SK-N-SH treated with all-trans-retinoic acid at 6 μM for 48 hours (cell line): ENCODE results near the gene SYNGR3.

Experiments used
- ATAC-seq: fragments of 200-7000 bp; cut with Tn5 transposase; 3 replicates; pipeline ENCODE4 v1.9.1; 2020; ENCODE audit warnings: mild to moderate bottlenecking, moderate library complexity
- ARNTL ChIP-seq: fragments of 450-650 bp; formaldehyde crosslinking; IDR thresholded peaks from 2 replicates; pipeline ENCODE4 v1.5.0; 2020; ENCODE audit warnings: low read depth, mild to moderate bottlenecking, moderate library complexity, borderline replicate concordance
- BACH2 ChIP-seq: fragments of 250-450 bp; sonication (Bioruptor Pico); IDR thresholded peaks from 2 replicates; pipeline ENCODE4 v1.9.0; 2021; ENCODE audit warnings: mild to moderate bottlenecking, borderline replicate concordance
- CREB5 ChIP-seq: fragments of 250-450 bp; sonication (Bioruptor Pico); IDR thresholded peaks from 2 replicates; pipeline ENCODE4 v1.5.1; 2020; ENCODE audit warnings: low read depth, mild to moderate bottlenecking, moderate library complexity
- CSDC2 ChIP-seq: fragments of 250-450 bp; sonication (Bioruptor Pico); IDR thresholded peaks from 2 replicates; pipeline ENCODE4 v1.5.0; 2020; ENCODE audit warnings: mild to moderate bottlenecking, moderate library complexity
- CSRNP3 ChIP-seq: fragments of 250-450 bp; sonication (Bioruptor Pico); IDR thresholded peaks from 2 replicates; pipeline ENCODE4 v1.5.1; 2021; ENCODE audit warnings: mild to moderate bottlenecking, moderate library complexity
- ESRRG ChIP-seq: fragments of 250-450 bp; sonication (Bioruptor Pico); IDR thresholded peaks from 2 replicates; pipeline ENCODE4 v1.6.1; 2021; ENCODE audit warnings: mild to moderate bottlenecking
- GLIS3 ChIP-seq: fragments of 250-450 bp; sonication (Bioruptor Pico); IDR thresholded peaks from 2 replicates; pipeline ENCODE4 v1.5.0; 2020; ENCODE audit warnings: mild to moderate bottlenecking, moderate library complexity
- ISL1 ChIP-seq: fragments of 250-450 bp; sonication (Bioruptor Pico); IDR thresholded peaks from 2 replicates; pipeline ENCODE4 v2.1.2; 2022; ENCODE audit warnings: mild to moderate bottlenecking, moderate library complexity
- OSR1 ChIP-seq: fragments of 250-450 bp; sonication (Bioruptor Pico); IDR thresholded peaks from 2 replicates; pipeline ENCODE4 v1.8.0; 2022; ENCODE audit warnings: moderate library complexity, mild to moderate bottlenecking, inconsistent platforms
- PATZ1 ChIP-seq: fragments of 250-450 bp; sonication (Bioruptor Pico); IDR thresholded peaks from 2 replicates; pipeline ENCODE4 v1.8.0; 2020; ENCODE audit warnings: mild to moderate bottlenecking, moderate library complexity, borderline replicate concordance
- PPARA ChIP-seq: fragments of 250-450 bp; sonication (Bioruptor Pico); IDR thresholded peaks from 2 replicates; pipeline ENCODE4 v1.5.0; 2020; ENCODE audit warnings: mild to moderate bottlenecking, borderline replicate concordance
- RARB ChIP-seq: fragments of 250-450 bp; sonication (Bioruptor Pico); IDR thresholded peaks from 2 replicates; pipeline ENCODE4 v1.8.0; 2021; ENCODE audit warnings: mild to moderate bottlenecking, moderate library complexity
- SNAI2 ChIP-seq: fragments of 250-450 bp; sonication (Bioruptor Pico); IDR thresholded peaks from 2 replicates; pipeline ENCODE4 v1.5.0; 2020; ENCODE audit warnings: mild to moderate bottlenecking, moderate library complexity
- TCF4 ChIP-seq: fragments of 250-450 bp; sonication (Bioruptor Pico); IDR thresholded peaks from 2 replicates; pipeline ENCODE4 v1.8.0; 2021; ENCODE audit warnings: mild to moderate bottlenecking, moderate library complexity, borderline replicate concordance
- TOX ChIP-seq: fragments of 250-450 bp; sonication (Bioruptor Pico); IDR thresholded peaks from 2 replicates; pipeline ENCODE4 v1.8.0; 2021; ENCODE audit warnings: mild to moderate bottlenecking, moderate library complexity, borderline replicate concordance
- TSHZ2 ChIP-seq: fragments of 250-450 bp; sonication (Bioruptor Pico); IDR thresholded peaks from 2 replicates; pipeline ENCODE4 v1.5.0; 2020; ENCODE audit warnings: mild to moderate bottlenecking, moderate library complexity
- ZC3H10 ChIP-seq: fragments of 250-450 bp; sonication (Bioruptor Pico); IDR thresholded peaks from 2 replicates; pipeline ENCODE4 v1.5.1; 2021; ENCODE audit warnings: mild to moderate bottlenecking, moderate library complexity
- ZFP3 ChIP-seq: fragments of 250-450 bp; sonication (Bioruptor Pico); IDR thresholded peaks from 2 replicates; pipeline ENCODE4 v1.5.0; 2020; ENCODE audit warnings: mild to moderate bottlenecking, moderate library complexity
- ZFP30 ChIP-seq: fragments of 450-650 bp; formaldehyde crosslinking; IDR thresholded peaks from 2 replicates; pipeline ENCODE4 v1.5.0; 2022; ENCODE audit warnings: mild to moderate bottlenecking, moderate library complexity
- ZNF565 ChIP-seq: fragments of 450-650 bp; formaldehyde crosslinking; conservative IDR thresholded peaks from 2 replicates; pipeline ENCODE4 v1.5.0; 2020; ENCODE audit warnings: low read depth, mild to moderate bottlenecking, moderate library complexity
- ZNF70 ChIP-seq: fragments of 450-650 bp; formaldehyde crosslinking; IDR thresholded peaks from 2 replicates; pipeline ENCODE4 v1.5.0; 2020; ENCODE audit warnings: mild to moderate bottlenecking, moderate library complexity
- ZNF8 ChIP-seq: fragments of 450-650 bp; formaldehyde crosslinking; IDR thresholded peaks from 2 replicates; pipeline ENCODE4 v1.5.0; 2020; ENCODE audit warnings: mild to moderate bottlenecking, moderate library complexity

SYNGR3 gene

GRCh38 chr16:2015117-2015946, 25.6 kb downstream of the SYNGR3 start:
- ATAC-seq = no peak
- no peak for TF ChIP-seq TCF4 (CRISPR knock-in tag)
- no peak for TF ChIP-seq ESRRG (CRISPR knock-in tag)
- no peak for TF ChIP-seq ZNF70 (CRISPR knock-in tag)
- no peak for TF ChIP-seq CREB5 (CRISPR knock-in tag)
- TF ChIP-seq ZC3H10 (CRISPR knock-in tag) = no peak
- no peak for TF ChIP-seq OSR1

GRCh38 chr16:2015947-2016208, 26.1 kb downstream of the SYNGR3 start:
- no peak for TF ChIP-seq CSDC2
- no peak for TF ChIP-seq CSRNP3 (CRISPR knock-in tag)
- no peak for TF ChIP-seq SNAI2 (CRISPR knock-in tag)
- no peak for TF ChIP-seq RARB (CRISPR knock-in tag)
- TF ChIP-seq TSHZ2 = no peak
- TF ChIP-seq PATZ1 = no peak
- TF ChIP-seq CREB5 (CRISPR knock-in tag) = no peak
- TF ChIP-seq ISL1 (CRISPR knock-in tag) = no peak
- TF ChIP-seq ZC3H10 (CRISPR knock-in tag) = no peak
- no peak for TF ChIP-seq ZFP30 (CRISPR knock-in tag)
- TF ChIP-seq GLIS3 = no peak
- no peak for TF ChIP-seq ZNF565 (CRISPR knock-in tag)
- TF ChIP-seq ZNF8 (CRISPR knock-in tag) = no peak
- TF ChIP-seq BACH2 (CRISPR knock-in tag) = no peak
- no peak for TF ChIP-seq ESRRG (CRISPR knock-in tag)
- TF ChIP-seq TOX = no peak
- no peak for TF ChIP-seq OSR1
- TF ChIP-seq, all 23 proteins: peak for 0
- no peak for ATAC-seq

GRCh38 chr16:2016407-2016922, 26.7 kb downstream of the SYNGR3 start:
- peak; percentile 29; the same call in 1 of the 3 replicates for ATAC-seq
- TF ChIP-seq PPARA (CRISPR knock-in tag) (no peak), ZNF70 (CRISPR knock-in tag) (no peak), ZNF565 (CRISPR knock-in tag) (no peak), TOX (no peak), ARNTL (no peak), CSDC2 (no peak), PATZ1 (no peak), CREB5 (CRISPR knock-in tag) (no peak), ZFP3 (CRISPR knock-in tag) (no peak), TSHZ2 (no peak), ESRRG (CRISPR knock-in tag) (no peak)
